Esophagus muscularis mucosa (tissue), 4 donors: ENCODE results near the gene MEOX2. TPM values are rescaled to one million over a fixed set of nuclear protein-coding genes. Genes with fewer than 3 reads are reported as not detected.

Experiments used
- DNase-seq: peaks from one replicate; pipeline ENCODE4 v3.0.0-alpha.2; 2017; ENCODE audit errors: extremely low spot score
- H3K27ac ChIP-seq, 4 donors: fragments of 200-600 bp; sonication (generic); replicated peaks in 1 of 4; 1 replicate in 3 of 4; 2 replicates in 1 of 4; pipeline ENCODE4 v1.5.1; 2016 to 2019; ENCODE audit warnings: mild to moderate bottlenecking in 1 of 4
- H3K27me3 ChIP-seq, 4 donors: fragments of 200-600 bp; sonication (generic); one replicate each; pipeline versions ENCODE4 v1.5.1 to v1.6.0; 2016 to 2019
- H3K36me3 ChIP-seq, 4 donors: fragments of 200-600 bp; sonication (generic); one replicate each; pipeline ENCODE4 v1.5.1; 2016 to 2019
- H3K4me1 ChIP-seq, 4 donors: fragments of 200-600 bp; sonication (generic); one replicate each; pipeline ENCODE4 v1.5.1; 2016 to 2019
- H3K4me3 ChIP-seq, 4 donors: fragments of 200-600 bp; sonication (generic); 1 replicate in 2 of 4; 2 replicates in 2 of 4; pipeline ENCODE4 v1.5.1; 2016 to 2019; ENCODE audit warnings: mild to moderate bottlenecking in 4 of 4, moderate library complexity in 1 of 4
- H3K9me3 ChIP-seq, 4 donors: fragments of 200-600 bp; sonication (generic); 1 replicate in 3 of 4; 2 replicates in 1 of 4; pipeline ENCODE4 v1.5.1; 2016 to 2019
- CTCF ChIP-seq, 3 experiments: fragments of 200-600 bp in 2 of 3; fragments of 450-650 bp in 1 of 3; sonication (generic) in 2 of 3; IDR thresholded peaks; one replicate each; pipeline ENCODE4 v1.5.1; 2017 to 2019; ENCODE audit warnings: antibody characterized with exemption in 3 of 3, mild to moderate bottlenecking in 2 of 3, moderate library complexity in 1 of 3
- EP300 ChIP-seq: sonication (generic); formaldehyde crosslinking; IDR thresholded peaks from one replicate; pipeline ENCODE4 v1.6.1; 2017; ENCODE audit warnings: antibody characterized with exemption
- POLR2A ChIP-seq: fragments of 450-650 bp; IDR thresholded peaks from one replicate; pipeline ENCODE4 v1.6.1; 2017; ENCODE audit warnings: antibody characterized with exemption, moderate library complexity, mild to moderate bottlenecking, low read depth
- POLR2AphosphoS5 ChIP-seq, 2 donors: sonication (generic); formaldehyde crosslinking; IDR thresholded peaks; one replicate each; pipeline ENCODE4 v1.6.1; 2017; ENCODE audit warnings: antibody characterized with exemption in 2 of 2
- WGBS: methylation state at CpG from one replicate; pipeline ENCODE4 v1.1.5; 2018; 5-methylcytosine and 5-hydroxymethylcytosine counted together
- intact Hi-C: fragments of 100-400 bp; cut with DNase I; formaldehyde crosslinking; loops from one replicate; pipeline ENCODE4 v1.15.1; 2023
- total RNA-seq, 4 donors: library from RNA; depleted of rRNA; stranded (reverse); fragments of >200 nt; gene quantifications; one replicate each; pipeline versions ENCODE4 v1.1.0 to v1.2.1, GENCODE V29; 2016

MEOX2 gene
- total RNA-seq, 4 donors from 2014 or later = 3.6 to 32.3 (median 13.0) TPM

- no peak for TF ChIP-seq POLR2A
- no peak for TF ChIP-seq CTCF (IDR thresholded peaks at IDR 0.05)
- TF ChIP-seq EP300 = no peak
- no peak for TF ChIP-seq POLR2AphosphoS5 (IDR thresholded peaks at IDR 0.05)
- Histone ChIP-seq H3K4me1 (peaks cover 0 to 2% (median under 1%) of the 10 kb centered on the region in 4 donors), H3K27ac (no peak overlapping the region), H3K27me3 (no peaks in the 10 kb centered on the region), H3K36me3 (no peaks in the 10 kb centered on the region), H3K4me3 (no peak overlapping the region), H3K9me3 (no peaks in the 10 kb centered on the region)
- WGBS = 77% methylated on average over 10 of the region's 10 CpGs
- intact Hi-C loops = no loop called here
- DNase-seq = no peak
Observed at GRCh38 chr7:15669443-15670090, 16.9 kb downstream of the MEOX2 start.

DNA sequence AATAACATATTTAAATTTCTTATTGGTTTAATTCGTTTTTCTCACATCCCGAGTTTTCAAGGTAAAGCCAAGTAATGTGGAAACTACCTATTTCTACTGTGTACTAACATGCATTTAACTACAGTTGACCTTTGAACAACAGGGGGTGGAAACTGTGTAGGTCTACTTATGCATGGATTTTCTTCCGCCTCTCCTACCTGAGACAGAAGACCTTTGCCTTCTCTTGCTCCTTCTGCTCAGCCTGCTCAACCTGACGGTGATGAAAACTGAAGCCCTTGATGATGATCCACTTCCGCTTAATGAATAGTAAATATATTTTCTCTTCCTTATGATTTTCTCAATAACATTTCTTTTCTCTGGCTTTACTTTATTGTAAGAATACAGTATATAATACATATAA, 18.5 kb downstream of the MEOX2 start:
- H3K4me1 ChIP-seq = peaks cover 0 to 6% (median 3%) of the 10 kb centered on the region in 4 donors
- TF ChIP-seq POLR2AphosphoS5 (IDR thresholded peaks at IDR 0.05) (no peak), CTCF (IDR thresholded peaks at IDR 0.05) (no peak), POLR2A (no peak), EP300 (no peak)
- intact Hi-C loops = no loop called here
- H3K9me3 ChIP-seq = no peaks in the 10 kb centered on the region
- H3K27ac ChIP-seq = no peak overlapping the region
- H3K4me3 ChIP-seq = no peak overlapping the region
- no peaks in the 10 kb centered on the region for H3K36me3 ChIP-seq
- DNase-seq = no peak
- 90% methylated on average over 5 of the region's 5 CpGs for WGBS
- no peaks in the 10 kb centered on the region for H3K27me3 ChIP-seq

DNA sequence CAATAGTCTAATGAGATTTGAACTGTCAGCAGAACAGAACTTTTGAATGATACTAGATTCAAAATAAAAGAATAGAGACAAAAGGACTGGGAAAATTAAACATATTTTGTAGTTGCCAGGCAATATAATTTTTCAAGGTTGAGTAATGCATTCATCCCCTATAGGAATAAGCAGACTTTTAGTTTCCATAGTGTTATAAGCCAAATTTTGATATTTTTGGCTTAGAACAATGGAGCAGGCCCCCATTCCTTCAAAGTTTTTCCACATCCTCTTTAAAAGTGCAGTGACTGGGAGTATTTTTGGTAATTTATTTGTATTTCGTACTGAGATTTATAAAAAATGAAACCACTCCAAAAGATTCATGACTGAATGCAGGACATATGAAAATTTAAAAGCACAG, 24.0 kb downstream of the MEOX2 start:
- Histone ChIP-seq H3K27ac (no peak overlapping the region), H3K4me1 (peaks cover 0 to 14% (median 3%) of the 10 kb centered on the region in 4 donors)
- TF ChIP-seq CTCF (IDR thresholded peaks at IDR 0.05) (no peak), POLR2AphosphoS5 (IDR thresholded peaks at IDR 0.05) (no peak), POLR2A (no peak), EP300 (no peak)

DNA sequence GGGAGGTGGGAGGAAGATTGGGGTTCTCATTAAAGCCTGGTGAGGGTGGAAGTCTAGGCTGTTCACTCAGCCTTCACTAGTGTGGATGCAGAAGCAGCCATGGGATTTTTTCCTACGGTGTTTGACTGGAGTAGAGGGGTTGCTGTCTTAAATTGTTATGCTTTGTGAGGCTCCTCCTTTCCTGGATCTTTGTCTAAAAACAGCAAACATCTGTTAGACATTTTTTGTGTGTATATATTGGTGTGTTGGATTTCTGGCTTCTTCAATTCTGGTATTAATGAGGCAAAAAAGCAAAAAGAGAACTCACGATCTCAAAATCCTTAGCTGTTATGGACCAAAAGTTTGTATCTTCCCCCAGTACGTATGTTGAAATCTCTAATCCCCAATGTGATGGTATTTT, 28.2 kb downstream of the MEOX2 start:
- no peaks in the 10 kb centered on the region for H3K9me3 ChIP-seq
- no peaks in the 10 kb centered on the region for H3K27me3 ChIP-seq
- no peaks in the 10 kb centered on the region for H3K36me3 ChIP-seq
- H3K27ac ChIP-seq = no peak overlapping the region
- intact Hi-C loops = no loop called here
- no peak overlapping the region for H3K4me3 ChIP-seq
- TF ChIP-seq CTCF (IDR thresholded peaks at IDR 0.05) = no peak
- no peak for TF ChIP-seq POLR2AphosphoS5 (IDR thresholded peaks at IDR 0.05)
- TF ChIP-seq POLR2A = no peak
- TF ChIP-seq EP300 = no peak
- peaks cover 0 to 9% (median 0%) of the 10 kb centered on the region in 4 donors for H3K4me1 ChIP-seq
- no peak for DNase-seq
- WGBS = 57% methylated on average over 3 of the region's 3 CpGs

More for the DNA sequence above, 24.0 kb downstream of the MEOX2 start:
- no peaks in the 10 kb centered on the region for H3K9me3 ChIP-seq
- no peaks in the 10 kb centered on the region for H3K36me3 ChIP-seq
- no peak for DNase-seq
- WGBS = 47% methylated on average over 1 of the region's 1 CpG
- no peak overlapping the region for H3K4me3 ChIP-seq
- intact Hi-C loops = no loop called here
- H3K27me3 ChIP-seq = no peaks in the 10 kb centered on the region
